OCI-LY7 (cell line): Measurements from ENCODE around the gene PTGES3L. TPM values are rescaled to one million over a fixed set of nuclear protein-coding genes. Genes with fewer than 3 reads are reported as not detected.

Experiments used
- BruUV-seq: library from RNA; stranded (reverse); fragments of 400-500 nt; replicated peaks from 2 replicates; lab custom pipeline; 2021; lab: Mats Ljungman, UMichigan
- CTCF ChIA-PET: fragments of 300-600 bp; sonication (Branson Sonifier 250); formaldehyde crosslinking; loops from one replicate; lab custom pipeline; 2022; ENCODE audit warnings: antibody characterized with exemption; ENCODE audit not compliant: unreplicated experiment; lab: Charles Lee
- POLR2A ChIA-PET: fragments of 300-600 bp; sonication (Branson Sonifier 250); formaldehyde crosslinking; loops from one replicate; lab custom pipeline; 2022; ENCODE audit warnings: antibody characterized with exemption; lab: Charles Lee
- DNase-seq: peaks from one replicate; pipeline ENCODE4 v3.0.0-alpha.2; 2015; ENCODE audit warnings: low spot score
- H2AFZ ChIP-seq: fragments of 200-600 bp; sonication (generic), shearing (Covaris generic); 2 replicates; pipeline ENCODE4 v1.6.1; 2014; ENCODE audit warnings: mild to moderate bottlenecking, antibody characterized with exemption, low read length, moderate library complexity
- H3K27ac ChIP-seq: fragments of 200-600 bp; sonication (generic); 2 replicates; pipeline ENCODE4 v1.5.1; 2014; ENCODE audit warnings: mixed run types, low read depth, mild to moderate bottlenecking, moderate library complexity, low read length, inconsistent platforms; ENCODE audit not compliant: poor library complexity, severe bottlenecking
- H3K36me3 ChIP-seq: fragments of 200-600 bp; sonication (generic); 2 replicates; pipeline ENCODE4 v1.6.1; 2014; ENCODE audit warnings: mild to moderate bottlenecking, antibody characterized with exemption, low read length, moderate library complexity, mixed read lengths; ENCODE audit not compliant: insufficient read depth
- H3K4me1 ChIP-seq: fragments of 200-600 bp; sonication (generic); 2 replicates; pipeline ENCODE4 v1.5.1; 2014; ENCODE audit warnings: mild to moderate bottlenecking, low read length; ENCODE audit not compliant: insufficient read depth, poor library complexity, severe bottlenecking
- H3K4me2 ChIP-seq: fragments of 200-600 bp; sonication (generic); 2 replicates; pipeline ENCODE4 v1.6.1; 2014; ENCODE audit warnings: mild to moderate bottlenecking, low read length
- H3K4me3 ChIP-seq: fragments of 200-600 bp; sonication (generic); 2 replicates; pipeline ENCODE4 v1.5.1; 2014; ENCODE audit warnings: mild to moderate bottlenecking, low read depth, low read length; ENCODE audit not compliant: poor library complexity, severe bottlenecking
- H3K79me2 ChIP-seq: fragments of 200-600 bp; sonication (generic); 2 replicates; pipeline ENCODE4 v1.6.1; 2016; ENCODE audit warnings: low read depth, mild to moderate bottlenecking, low read length, moderate library complexity, mixed read lengths; ENCODE audit not compliant: insufficient read depth
- H3K9me2 ChIP-seq: fragments of 200-600 bp; sonication (generic); 2 replicates; pipeline ENCODE4 v1.6.1; 2016; ENCODE audit warnings: mild to moderate bottlenecking, low read length, mixed read lengths; ENCODE audit not compliant: insufficient read depth
- H3K9me3 ChIP-seq: fragments of 200-600 bp; sonication (generic); 2 replicates; pipeline ENCODE4 v1.6.1; 2014; ENCODE audit warnings: mild to moderate bottlenecking, mixed run types, low read length, mixed read lengths
- H4K20me1 ChIP-seq: fragments of 200-600 bp; sonication (generic); 2 replicates; pipeline ENCODE4 v1.6.1; 2014; ENCODE audit warnings: mild to moderate bottlenecking, antibody characterized with exemption, low read length, moderate library complexity, mixed read lengths; ENCODE audit not compliant: insufficient read depth
- EZH2phosphoT487 ChIP-seq: fragments of 200-600 bp; sonication (generic); IDR thresholded peaks from 2 replicates; pipeline ENCODE4 v1.6.1; 2018; ENCODE audit warnings: low read depth, borderline replicate concordance, mild to moderate bottlenecking, mixed run types, antibody characterized with exemption, low read length, moderate library complexity, mixed read lengths
- intact Hi-C: fragments of 100-400 bp; cut with micrococcal nuclease; formaldehyde crosslinking; loops from one replicate; pipeline ENCODE4 v1.10.0; 2022; ENCODE audit not compliant: unreplicated experiment
- total RNA-seq, 2 experiments: library from RNA; depleted of rRNA in 1 of 2; stranded (reverse); fragments of >200 nt in 1 of 2; shearing (Covaris generic) in 1 of 2; gene quantifications; 2 replicates each; pipeline ENCODE4 v1.2.3, GENCODE V29; 2014 to 2022
- TF ChIP-seq, protein P1 (sequence below): fragments of 200-600 bp; sonication (generic); conservative IDR thresholded peaks from 2 replicates; pipeline ENCODE4 v1.5.1; 2014; ENCODE audit warnings: mild to moderate bottlenecking, antibody characterized with exemption, low read length, moderate library complexity, mixed read lengths

The PTGES3L gene
- total RNA-seq, 2 experiments from 2014 or later = 0.13 to 2.1 TPM

DNA sequence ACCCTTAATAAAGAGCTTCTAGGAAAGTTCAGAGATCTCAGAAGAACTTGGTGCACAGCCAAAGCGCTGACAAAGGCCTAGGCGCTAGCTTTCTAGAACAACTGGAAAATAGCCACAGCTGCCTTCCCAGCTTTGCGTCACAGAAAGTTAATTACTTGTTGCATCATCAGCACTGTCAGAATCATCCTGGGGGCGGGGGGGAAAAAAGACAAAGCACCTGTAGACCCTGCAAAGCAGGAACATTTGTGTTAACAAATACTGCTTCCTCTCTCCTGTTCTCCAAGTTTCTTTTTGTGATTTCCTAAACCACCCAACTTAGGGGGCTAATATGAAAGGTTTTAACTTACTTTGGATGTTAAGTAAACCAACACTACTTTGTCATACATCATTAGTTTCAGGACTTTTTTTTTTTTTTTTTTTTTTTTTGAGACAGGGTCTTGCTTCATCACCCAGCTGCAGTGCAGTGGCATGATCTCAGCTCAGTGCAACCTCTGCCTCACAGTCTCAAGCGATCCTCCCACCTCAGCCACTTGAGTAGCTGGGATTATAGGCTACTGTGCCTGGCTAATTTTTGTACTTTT, 10.8 kb downstream of the PTGES3L start:
- 0 out of 2 replicates have a peak, but pooled peaks cover 4% of the 10 kb centered on the region for H3K79me2 ChIP-seq
- no peaks in the 10 kb centered on the region for H3K36me3 ChIP-seq
- intact Hi-C loops = no loop called here
- peak; percentile 25 for DNase-seq
- no peak overlapping the region for H3K4me3 ChIP-seq
- H3K4me2 ChIP-seq = peak overlapping the region; percentile 9; the same call in 1 of the 2 replicates
- H3K4me1 ChIP-seq = peaks cover 16% of the 10 kb centered on the region
- no TSS peak for BruUV-seq
- POLR2A ChIA-PET = interaction anchor here (0.6 to 1.5 kb wide), 6 partner anchors 11 to 231 kb away, joined by 3 to 5 read pairs (median 4); partner anchors contain the start of genes BECN1 and PTGES3L
- no peak for TF ChIP-seq EZH2phosphoT487
- TF ChIP-seq, protein P1, sequence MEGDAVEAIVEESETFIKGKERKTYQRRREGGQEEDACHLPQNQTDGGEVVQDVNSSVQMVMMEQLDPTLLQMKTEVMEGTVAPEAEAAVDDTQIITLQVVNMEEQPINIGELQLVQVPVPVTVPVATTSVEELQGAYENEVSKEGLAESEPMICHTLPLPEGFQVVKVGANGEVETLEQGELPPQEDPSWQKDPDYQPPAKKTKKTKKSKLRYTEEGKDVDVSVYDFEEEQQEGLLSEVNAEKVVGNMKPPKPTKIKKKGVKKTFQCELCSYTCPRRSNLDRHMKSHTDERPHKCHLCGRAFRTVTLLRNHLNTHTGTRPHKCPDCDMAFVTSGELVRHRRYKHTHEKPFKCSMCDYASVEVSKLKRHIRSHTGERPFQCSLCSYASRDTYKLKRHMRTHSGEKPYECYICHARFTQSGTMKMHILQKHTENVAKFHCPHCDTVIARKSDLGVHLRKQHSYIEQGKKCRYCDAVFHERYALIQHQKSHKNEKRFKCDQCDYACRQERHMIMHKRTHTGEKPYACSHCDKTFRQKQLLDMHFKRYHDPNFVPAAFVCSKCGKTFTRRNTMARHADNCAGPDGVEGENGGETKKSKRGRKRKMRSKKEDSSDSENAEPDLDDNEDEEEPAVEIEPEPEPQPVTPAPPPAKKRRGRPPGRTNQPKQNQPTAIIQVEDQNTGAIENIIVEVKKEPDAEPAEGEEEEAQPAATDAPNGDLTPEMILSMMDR = no peak
- CTCF ChIA-PET = no interaction called here
- H4K20me1 ChIP-seq = no peaks in the 10 kb centered on the region
- H2AFZ ChIP-seq = peak overlapping the region; percentile 50
- no peaks in the 10 kb centered on the region for H3K9me3 ChIP-seq
- H3K27ac ChIP-seq = peak overlapping the region; percentile 7
- H3K9me2 ChIP-seq = no peaks in the 10 kb centered on the region

GRCh38 chr17:42967925-42968324, 12.0 kb downstream of the PTGES3L start:
- peaks cover 27% of the 10 kb centered on the region for H3K4me1 ChIP-seq
- H3K4me3 ChIP-seq = no peak overlapping the region
- CTCF ChIA-PET = no interaction called here
- H3K4me2 ChIP-seq = no peak overlapping the region
- no peak overlapping the region for H3K27ac ChIP-seq
- no TSS peak for BruUV-seq
- intact Hi-C loops = no loop called here
- DNase-seq = no peak
- no peaks in the 10 kb centered on the region for H3K9me2 ChIP-seq
- H4K20me1 ChIP-seq = no peaks in the 10 kb centered on the region
- H3K9me3 ChIP-seq = no peaks in the 10 kb centered on the region
- POLR2A ChIA-PET = interaction anchor here (0.8 to 1.5 kb wide), 4 partner anchors 12 to 144 kb away, joined by 3 to 5 read pairs (median 3); partner anchors contain the start of genes BECN1 and PTGES3L
- H3K79me2 ChIP-seq = peaks cover 14% of the 10 kb centered on the region; the same call in 1 of the 2 replicates
- H2AFZ ChIP-seq = no peak overlapping the region
- no peaks in the 10 kb centered on the region for H3K36me3 ChIP-seq
- TF ChIP-seq EZH2phosphoT487 = no peak
- TF ChIP-seq, protein P1 = no peak
